Neural crest cell (in vitro differentiated cells): ENCODE data around the gene USP49. TPM values are rescaled to one million over a fixed set of nuclear protein-coding genes. Genes with fewer than 3 reads are reported as not detected.

Experiments used
- DNase-seq: peaks from one replicate; pipeline ENCODE4 v3.0.0; 2021; ENCODE audit warnings: low read depth, mixed read lengths, low spot score
- H3K27ac Mint-ChIP-seq: one replicate; pipeline ENCODE4 v1.8.0; 2021; ENCODE audit warnings: mild to moderate bottlenecking, mixed read lengths; ENCODE audit not compliant: unreplicated experiment
- H3K27me3 Mint-ChIP-seq: 2 replicates; pipeline ENCODE4 v1.8.0; 2021; ENCODE audit warnings: low read depth, mild to moderate bottlenecking, mixed read lengths
- H3K36me3 Mint-ChIP-seq: 2 replicates; pipeline ENCODE4 v1.8.0; 2021; ENCODE audit warnings: low read depth, mild to moderate bottlenecking, mixed read lengths
- H3K4me1 Mint-ChIP-seq: 2 replicates; pipeline ENCODE4 v1.8.0; 2021; ENCODE audit warnings: mixed read lengths
- H3K4me3 Mint-ChIP-seq: one replicate; pipeline ENCODE4 v1.8.0; 2021; ENCODE audit warnings: mild to moderate bottlenecking, mixed read lengths
- H3K9me3 Mint-ChIP-seq: 2 replicates; pipeline ENCODE4 v1.8.0; 2021; ENCODE audit warnings: mixed read lengths
- total RNA-seq: library from RNA; stranded (reverse); gene quantifications from 2 replicates; pipeline ENCODE4 v1.2.1, GENCODE V29; 2021
- TF ChIP-seq, protein P1 (sequence below): fragments of 200-600 bp; sonication (generic); conservative IDR thresholded peaks from 2 replicates; pipeline ENCODE4 v1.5.0; 2021; ENCODE audit warnings: antibody characterized with exemption, mild to moderate bottlenecking

The USP49 gene
- total RNA-seq, 1 donor from 2014 or later = 25.1 TPM

DNA sequence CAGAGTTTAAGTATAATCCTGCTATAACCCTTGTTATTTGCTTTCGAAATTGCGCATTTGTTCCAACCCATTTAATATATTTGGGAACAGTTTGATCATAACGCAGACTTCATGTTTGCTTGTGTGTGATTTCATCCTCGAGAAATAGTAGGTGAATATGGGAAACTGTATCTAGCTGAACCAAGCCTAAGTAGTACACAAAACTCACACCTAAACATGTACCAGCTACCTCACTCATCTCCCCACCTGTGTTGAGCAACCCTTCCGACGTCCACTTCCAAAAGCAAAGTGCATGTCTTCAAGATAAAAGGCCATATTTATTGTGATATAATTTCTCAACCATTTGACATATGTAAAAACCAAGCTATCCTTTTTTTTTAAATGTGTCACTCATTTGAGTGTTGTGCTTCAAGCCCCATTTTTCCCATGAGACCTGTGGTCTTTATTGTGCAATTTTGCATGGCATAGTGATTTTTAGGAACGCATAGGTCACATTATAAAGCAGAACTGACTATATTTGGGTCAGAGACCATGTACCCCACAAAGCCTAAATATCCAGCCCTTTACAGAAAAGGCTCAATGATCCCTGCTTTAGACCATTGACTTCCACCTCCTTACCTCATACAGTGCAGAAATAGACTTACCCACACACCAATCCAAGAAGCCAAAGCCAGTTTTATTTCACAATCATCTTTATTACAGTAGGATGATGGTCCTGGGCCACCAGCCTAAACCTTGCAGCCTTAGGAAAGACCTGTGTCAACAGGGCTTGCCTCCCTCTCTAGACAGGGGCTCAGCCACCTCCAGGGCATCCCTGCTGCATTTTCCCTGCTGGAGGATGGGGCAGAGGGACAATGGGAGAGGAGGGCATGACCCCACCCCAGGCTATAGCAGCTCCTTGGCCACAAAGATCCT, 39.4 kb upstream of the USP49 start:
- TF ChIP-seq, protein P1, sequence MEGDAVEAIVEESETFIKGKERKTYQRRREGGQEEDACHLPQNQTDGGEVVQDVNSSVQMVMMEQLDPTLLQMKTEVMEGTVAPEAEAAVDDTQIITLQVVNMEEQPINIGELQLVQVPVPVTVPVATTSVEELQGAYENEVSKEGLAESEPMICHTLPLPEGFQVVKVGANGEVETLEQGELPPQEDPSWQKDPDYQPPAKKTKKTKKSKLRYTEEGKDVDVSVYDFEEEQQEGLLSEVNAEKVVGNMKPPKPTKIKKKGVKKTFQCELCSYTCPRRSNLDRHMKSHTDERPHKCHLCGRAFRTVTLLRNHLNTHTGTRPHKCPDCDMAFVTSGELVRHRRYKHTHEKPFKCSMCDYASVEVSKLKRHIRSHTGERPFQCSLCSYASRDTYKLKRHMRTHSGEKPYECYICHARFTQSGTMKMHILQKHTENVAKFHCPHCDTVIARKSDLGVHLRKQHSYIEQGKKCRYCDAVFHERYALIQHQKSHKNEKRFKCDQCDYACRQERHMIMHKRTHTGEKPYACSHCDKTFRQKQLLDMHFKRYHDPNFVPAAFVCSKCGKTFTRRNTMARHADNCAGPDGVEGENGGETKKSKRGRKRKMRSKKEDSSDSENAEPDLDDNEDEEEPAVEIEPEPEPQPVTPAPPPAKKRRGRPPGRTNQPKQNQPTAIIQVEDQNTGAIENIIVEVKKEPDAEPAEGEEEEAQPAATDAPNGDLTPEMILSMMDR = no peak
- no peak overlapping the region for H3K27ac Mint-ChIP-seq
- no peak for DNase-seq
- H3K9me3 Mint-ChIP-seq = no peaks in the 10 kb centered on the region
- H3K4me1 Mint-ChIP-seq = peaks cover 21% of the 10 kb centered on the region
- no peaks in the 10 kb centered on the region for H3K27me3 Mint-ChIP-seq
- H3K36me3 Mint-ChIP-seq = peaks cover 6% of the 10 kb centered on the region
- peak overlapping the region; percentile 61 for H3K4me3 Mint-ChIP-seq

DNA sequence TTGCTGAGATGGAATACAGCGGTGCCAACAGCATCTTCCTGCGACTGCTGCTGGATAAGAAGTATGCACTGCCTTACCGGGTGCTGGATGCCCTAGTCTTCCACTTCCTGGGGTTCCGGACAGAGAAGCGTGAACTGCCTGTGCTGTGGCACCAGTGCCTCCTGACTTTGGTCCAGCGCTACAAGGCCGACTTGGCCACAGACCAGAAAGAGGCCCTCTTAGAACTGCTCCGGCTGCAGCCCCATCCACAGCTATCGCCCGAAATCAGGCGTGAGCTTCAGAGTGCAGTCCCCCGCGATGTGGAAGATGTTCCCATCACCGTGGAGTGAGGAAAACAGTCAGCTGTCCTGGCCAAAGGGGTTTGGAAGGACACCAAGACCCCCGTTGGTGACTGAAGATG, 37.2 kb upstream of the USP49 start:
- Mint-ChIP-seq H3K4me1 (peaks cover 12% of the 10 kb centered on the region), H3K36me3 (peaks cover 8% of the 10 kb centered on the region), H3K9me3 (no peaks in the 10 kb centered on the region), H3K27me3 (no peaks in the 10 kb centered on the region), H3K4me3 (no peak overlapping the region), H3K27ac (no peak overlapping the region)
- no peak for DNase-seq
- TF ChIP-seq, protein P1 = no peak

GRCh38 chr6:41931792-41932191, 36.6 kb upstream of the USP49 start:
- Mint-ChIP-seq H3K4me3 (no peak overlapping the region), H3K36me3 (peaks cover 8% of the 10 kb centered on the region), H3K27ac (no peak overlapping the region), H3K4me1 (peaks cover 12% of the 10 kb centered on the region), H3K9me3 (no peaks in the 10 kb centered on the region), H3K27me3 (no peaks in the 10 kb centered on the region)
- DNase-seq = no peak
- TF ChIP-seq, protein P1 = no peak

- Mint-ChIP-seq H3K27me3 (no peaks in the 10 kb centered on the region), H3K36me3 (peaks cover 9% of the 10 kb centered on the region), H3K9me3 (no peaks in the 10 kb centered on the region)
Observed at GRCh38 chr6:41929924-41930323, 34.7 kb upstream of the USP49 start.

DNA sequence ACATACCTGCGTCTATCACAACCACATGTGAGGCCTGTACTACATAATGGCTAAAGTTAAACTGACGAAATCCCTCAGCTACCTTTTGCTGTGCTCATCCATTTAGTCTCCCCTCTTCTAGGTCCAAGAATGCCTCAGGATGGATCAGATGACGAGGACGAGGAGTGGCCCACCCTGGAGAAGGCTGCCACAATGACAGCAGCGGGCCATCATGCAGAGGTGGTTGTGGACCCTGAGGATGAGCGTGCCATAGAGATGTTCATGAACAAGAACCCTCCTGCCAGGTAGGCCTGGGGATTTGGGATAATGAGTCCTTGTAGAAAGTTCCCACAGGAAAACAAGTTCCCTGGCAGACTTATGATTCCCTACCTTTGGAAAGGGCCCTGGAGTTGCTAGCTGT, 32.1 kb upstream of the USP49 start:
- H3K4me1 Mint-ChIP-seq = peaks cover 25% of the 10 kb centered on the region
- TF ChIP-seq, protein P1 = no peak
- DNase-seq = no peak
- peaks cover 14% of the 10 kb centered on the region for H3K36me3 Mint-ChIP-seq
- H3K27ac Mint-ChIP-seq = no peak overlapping the region
- H3K9me3 Mint-ChIP-seq = no peaks in the 10 kb centered on the region
- H3K27me3 Mint-ChIP-seq = no peaks in the 10 kb centered on the region
- H3K4me3 Mint-ChIP-seq = no peak overlapping the region

More at GRCh38 chr6:41929924-41930323, 34.7 kb upstream of the USP49 start:
- DNase-seq = no peak
- Mint-ChIP-seq H3K4me3 (no peak overlapping the region), H3K27ac (no peak overlapping the region), H3K4me1 (peaks cover 11% of the 10 kb centered on the region)
- TF ChIP-seq, protein P1 = no peak
